Measurements from ENCODE around the gene PLXDC2.

The PLXDC2 gene

GRCh38 chr10:20233423-20233822, 417.2 kb downstream of the PLXDC2 start:
- DNase-seq = no peak

- no peak for DNase-seq
Measured at GRCh38 chr10:20234579-20234978, 418.3 kb downstream of the PLXDC2 start.

GRCh38 chr10:20237091-20237570, 420.9 kb downstream of the PLXDC2 start:
- no peak for DNase-seq

GRCh38 chr10:20237586-20237985, 421.4 kb downstream of the PLXDC2 start:
- no peak for DNase-seq

GRCh38 chr10:20240643-20241042, 424.4 kb downstream of the PLXDC2 start:
- DNase-seq = no peak

GRCh38 chr10:20247454-20247853, 431.2 kb downstream of the PLXDC2 start:
- no peak for DNase-seq

GRCh38 chr10:20247891-20248708, 431.9 kb downstream of the PLXDC2 start:
- no peak for DNase-seq

GRCh38 chr10:20254078-20254477, 437.8 kb downstream of the PLXDC2 start:
- DNase-seq = no peak

- no peak for DNase-seq
Measured at GRCh38 chr10:20254497-20254896, 438.3 kb downstream of the PLXDC2 start.

- no peak for DNase-seq
Measured at GRCh38 chr10:20256969-20257368, 440.7 kb downstream of the PLXDC2 start.

- no peak for DNase-seq
Measured at GRCh38 chr10:20257422-20257821, 441.2 kb downstream of the PLXDC2 start.

- no peak for DNase-seq
Measured at GRCh38 chr10:20265146-20265545, 448.9 kb downstream of the PLXDC2 start.

- DNase-seq = no peak
Measured at GRCh38 chr10:20267734-20268133, 451.5 kb downstream of the PLXDC2 start.

- DNase-seq = no peak
Measured at GRCh38 chr10:20271490-20271889, 455.3 kb downstream of the PLXDC2 start.

GRCh38 chr10:20272608-20273007, 456.4 kb downstream of the PLXDC2 start:
- no peak for DNase-seq

- no peak for DNase-seq
Measured at GRCh38 chr10:20274571-20274970, 458.3 kb downstream of the PLXDC2 start.

- no peak for DNase-seq
Measured at GRCh38 chr10:20276127-20276979, 460.1 kb downstream of the PLXDC2 start.

GRCh38 chr10:20277820-20278219, 461.6 kb downstream of the PLXDC2 start:
- DNase-seq = no peak

GRCh38 chr10:20281579-20281978, 465.3 kb downstream of the PLXDC2 start:
- no peak for DNase-seq

- DNase-seq = no peak
Measured at GRCh38 chr10:20287586-20287985, 471.4 kb downstream of the PLXDC2 start.

GRCh38 chr10:20288060-20288459, 471.8 kb downstream of the PLXDC2 start:
- DNase-seq = no peak

- no peak for DNase-seq
Measured at GRCh38 chr10:20289070-20289828, 473.0 kb downstream of the PLXDC2 start.

GRCh38 chr10:20298417-20298816, 482.2 kb downstream of the PLXDC2 start:
- no peak for DNase-seq

Measured in stimulated activated naive CD4-positive, alpha-beta T cell (primary cell).